Activated CD8-positive, alpha-beta memory T cell treated with anti-CD3 and anti-CD28 coated beads, Interleukin-2, amount 50 U/mL, for 4 hours (primary cell): ENCODE results near the gene QSOX2.

Experiments
- DNase-seq: peaks from one replicate; pipeline ENCODE4 v3.0.0-alpha.2; 2020

The QSOX2 gene

GRCh38 chr9:136264441-136265405 lies 19.1 kb upstream of the QSOX2 start:
- no peak for DNase-seq

GRCh38 chr9:136264031-136264430 lies 18.4 kb upstream of the QSOX2 start:
- DNase-seq = no peak

GRCh38 chr9:136262671-136263178 lies 17.1 kb upstream of the QSOX2 start:
- DNase-seq = no peak

GRCh38 chr9:136261686-136262430 lies 16.2 kb upstream of the QSOX2 start:
- no peak for DNase-seq

- no peak for DNase-seq
Observed at GRCh38 chr9:136260936-136261472, 15.4 kb upstream of the QSOX2 start.

- no peak for DNase-seq
Observed at GRCh38 chr9:136260521-136260920, 14.9 kb upstream of the QSOX2 start.

- no peak for DNase-seq
Observed at GRCh38 chr9:136259836-136260235, 14.2 kb upstream of the QSOX2 start.

- no peak for DNase-seq
Observed at GRCh38 chr9:136259517-136259813, 13.9 kb upstream of the QSOX2 start.

GRCh38 chr9:136258786-136259516 lies 13.3 kb upstream of the QSOX2 start:
- no peak for DNase-seq

GRCh38 chr9:136258299-136258625 lies 12.7 kb upstream of the QSOX2 start:
- no peak for DNase-seq

- DNase-seq = no peak
Observed at GRCh38 chr9:136257381-136258298, 12.0 kb upstream of the QSOX2 start.

- DNase-seq = no peak
Observed at GRCh38 chr9:136255896-136256890, 10.6 kb upstream of the QSOX2 start.

- DNase-seq = no peak
Observed at GRCh38 chr9:136255166-136255538, 9.5 kb upstream of the QSOX2 start.

GRCh38 chr9:136254381-136255165 lies 9.0 kb upstream of the QSOX2 start:
- no peak for DNase-seq

- DNase-seq = no peak
Observed at GRCh38 chr9:136253246-136254130, 7.9 kb upstream of the QSOX2 start.

GRCh38 chr9:136252846-136253245 lies 7.2 kb upstream of the QSOX2 start:
- no peak for DNase-seq

GRCh38 chr9:136252281-136252680 lies 6.7 kb upstream of the QSOX2 start:
- DNase-seq = no peak

- no peak for DNase-seq
Observed at GRCh38 chr9:136251264-136252115, 5.9 kb upstream of the QSOX2 start.
